GM12873 (cell line): ENCODE results near the gene PPRC1.

Experiments
- CTCF ChIP-seq: IDR thresholded peaks from 2 replicates; pipeline ENCODE4 v1.5.1; 2012; ENCODE audit warnings: low read depth, mild to moderate bottlenecking, moderate library complexity, low read length, control low read depth; ENCODE audit not compliant: insufficient read depth; ENCODE audit errors: missing control alignments

The PPRC1 gene

GRCh38 chr10:102132563-102133372, at the start of gene PPRC1:
TSS of gene PPRC1 (plus strand) at chr10:102133040. CDS start at chr10:102133069, 29 bp downstream.
- TF ChIP-seq CTCF: peak; percentile 94

- no peak for TF ChIP-seq CTCF
Measured at GRCh38 chr10:102083541-102083940, 49.3 kb upstream of the PPRC1 start.

- no peak for TF ChIP-seq CTCF
Measured at GRCh38 chr10:102085336-102085735, 47.5 kb upstream of the PPRC1 start.

- TF ChIP-seq CTCF: no peak
Measured at GRCh38 chr10:102086196-102086595, 46.6 kb upstream of the PPRC1 start.

DNA sequence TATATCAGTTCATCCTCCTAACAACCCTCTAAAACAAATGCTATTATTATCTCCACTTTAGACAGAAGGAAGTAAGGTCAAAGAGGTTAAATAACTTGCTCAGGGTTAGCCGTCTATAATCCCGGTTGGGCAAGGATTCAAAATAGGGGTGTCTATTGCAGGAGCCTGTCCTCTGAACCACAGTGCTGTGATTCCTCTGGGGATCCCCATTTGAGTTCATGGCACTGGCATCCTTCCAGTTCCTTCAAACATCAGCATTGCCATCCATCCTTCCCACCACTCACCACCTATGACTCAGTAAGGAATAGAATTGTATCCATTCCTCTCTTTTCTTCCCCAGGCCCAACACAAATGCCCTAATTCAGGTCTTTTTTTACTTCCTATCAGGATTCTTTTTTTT, 42.1 kb upstream of the PPRC1 start:
- TF ChIP-seq CTCF: no peak

DNA sequence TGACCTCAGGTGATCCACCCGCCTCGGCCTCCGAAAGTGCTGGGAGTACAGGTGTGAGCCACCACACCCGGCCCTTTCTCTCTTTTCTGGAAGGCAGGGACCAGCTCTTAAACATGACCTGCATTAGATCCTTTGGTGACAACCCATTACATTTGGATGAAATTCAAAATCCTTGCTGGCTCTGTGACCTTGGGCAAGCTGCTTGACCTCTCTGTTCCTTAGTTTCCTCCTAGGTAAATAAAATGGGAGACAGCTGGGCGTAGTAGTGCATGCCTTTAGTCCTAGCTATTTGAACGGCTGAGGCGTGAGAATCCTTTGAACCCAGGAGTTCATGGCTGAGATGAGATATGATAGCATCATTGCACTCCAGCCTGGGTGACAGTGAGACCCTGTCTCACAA, 36.4 kb upstream of the PPRC1 start:
- TF ChIP-seq CTCF: no peak

DNA sequence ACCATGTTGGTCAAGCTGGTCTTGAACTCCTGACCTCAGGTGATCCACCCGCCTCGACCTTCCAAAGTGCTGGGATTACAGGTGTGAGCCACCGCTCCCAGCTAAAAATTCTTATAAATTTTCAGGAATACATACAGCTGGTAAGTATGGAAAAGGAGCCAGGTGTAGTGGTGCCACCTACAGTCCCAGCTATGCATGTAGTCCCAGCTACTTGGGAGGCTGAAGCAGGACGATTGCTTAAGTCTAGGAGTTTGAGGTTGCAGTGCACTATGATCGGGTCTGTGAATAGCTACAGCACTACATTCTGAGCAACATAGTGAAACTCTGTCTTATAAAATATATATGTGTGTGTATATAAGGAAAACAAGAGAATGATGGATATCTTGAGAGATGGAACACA, 31.7 kb upstream of the PPRC1 start:
- no peak for TF ChIP-seq CTCF
